CD1c-positive myeloid dendritic cell (primary cell): ENCODE data around the gene SMIM29.
A peak's percentile ranks its signal among the peaks of the same experiment; 100 is the strongest.
"Not testable (repeated sequence)": the region's sequence is repeated elsewhere in the genome, so short reads cannot be mapped to it uniquely, and the experiment has no call there.

Experiments
- DNase-seq: peaks from one replicate; pipeline ENCODE4 v3.0.0-alpha.2; 2016; ENCODE audit errors: extremely low spot score

Gene SMIM29

GRCh38 chr6:34269132-34269531 lies 20.3 kb upstream of the SMIM29 start:
- not testable (repeated sequence) for DNase-seq

GRCh38 chr6:34267746-34268145 lies 18.9 kb upstream of the SMIM29 start:
- DNase-seq: no peak

GRCh38 chr6:34263484-34263883 lies 14.7 kb upstream of the SMIM29 start:
- DNase-seq: not testable (repeated sequence)

GRCh38 chr6:34260576-34261267 lies 11.9 kb upstream of the SMIM29 start:
- DNase-seq: no peak

- peak; percentile 45 for DNase-seq
These were observed 10.8 kb upstream of the SMIM29 start for GRCh38 chr6:34259529-34260069.

GRCh38 chr6:34252395-34252794 lies 3.6 kb upstream of the SMIM29 start:
- not testable (repeated sequence) for DNase-seq

GRCh38 chr6:34249469-34250261 lies 859 bp upstream of the SMIM29 start:
- peak; percentile 34 for DNase-seq

GRCh38 chr6:34248198-34248726 lies 544 bp downstream of the SMIM29 start:
- DNase-seq: peak; percentile 59

GRCh38 chr6:34247481-34248197 lies 1.2 kb downstream of the SMIM29 start:
- DNase-seq: no peak

GRCh38 chr6:34246563-34247391 lies 2.0 kb downstream of the SMIM29 start:
- DNase-seq: peak; percentile 27

- DNase-seq: no peak
These were observed 2.6 kb downstream of the SMIM29 start for GRCh38 chr6:34246249-34246562.

- DNase-seq: not testable (repeated sequence)
These were observed 3.1 kb downstream of the SMIM29 start for GRCh38 chr6:34245761-34246140.

GRCh38 chr6:34245032-34245760 lies 3.6 kb downstream of the SMIM29 start:
- DNase-seq: not testable (repeated sequence)

- DNase-seq: peak; percentile 88
These were observed 4.6 kb downstream of the SMIM29 start for GRCh38 chr6:34243901-34244884.

GRCh38 chr6:34243131-34243771 lies 5.6 kb downstream of the SMIM29 start:
- DNase-seq: no peak

- DNase-seq: no peak
These were observed 6.3 kb downstream of the SMIM29 start for GRCh38 chr6:34242252-34243130.

GRCh38 chr6:34241351-34242215 lies 7.2 kb downstream of the SMIM29 start:
- no peak for DNase-seq
